CD4-positive, alpha-beta T cell (primary cell): Measurements from ENCODE around the gene AKAP12. TPM values are rescaled to one million over a fixed set of nuclear protein-coding genes. Genes with fewer than 3 reads are reported as not detected.
A peak's percentile ranks its signal among the peaks of the same experiment; 100 is the strongest.
"Not testable (repeated sequence)": the region's sequence is repeated elsewhere in the genome, so short reads cannot be mapped to it uniquely, and the experiment has no call there.

Source experiments
- ATAC-seq: fragments of 200-7000 bp; cut with Tn5 transposase; one replicate; pipeline ENCODE4 v1.10.0; 2022; ENCODE audit warnings: mild to moderate bottlenecking; ENCODE audit not compliant: poor library complexity
- CTCF ChIA-PET: fragments of 350-600 bp; sonication (Branson Sonifier 250); formaldehyde crosslinking; loops from one replicate; lab custom pipeline; 2021; ENCODE audit warnings: antibody characterized with exemption, inconsistent platforms; lab: Charles Lee
- POLR2A ChIA-PET: fragments of 350-600 bp; sonication (Branson Sonifier 250); formaldehyde crosslinking; loops from one replicate; lab custom pipeline; 2021; ENCODE audit warnings: antibody characterized with exemption, inconsistent platforms; lab: Charles Lee
- DNase-seq, 14 experiments: peaks; one replicate each; pipeline ENCODE4 v3.0.0-alpha.2; 2013 to 2020; ENCODE audit warnings: mixed read lengths in 2 of 14
- H3K27ac ChIP-seq, 2 donors: one replicate each; pipeline versions ENCODE4 v1.5.1 to v1.7.0; 2013; ENCODE audit warnings: low read length in 2 of 2, low read depth in 1 of 2, mild to moderate bottlenecking in 1 of 2
- H3K27me3 ChIP-seq, 2 experiments: 1 replicate in 1 of 2; 2 replicates in 1 of 2; pipeline versions ENCODE4 v1.6.1 to v1.7.0; 2013; ENCODE audit warnings: low read length in 2 of 2, control low read depth in 1 of 2, mild to moderate bottlenecking in 1 of 2, moderate library complexity in 1 of 2; ENCODE audit not compliant: insufficient read depth in 2 of 2, control insufficient read depth in 1 of 2
- H3K36me3 ChIP-seq: one replicate; pipeline ENCODE4 v1.6.1; 2013; ENCODE audit warnings: low read length, control low read depth; ENCODE audit not compliant: insufficient read depth
- H3K4me1 ChIP-seq: one replicate; pipeline ENCODE4 v1.6.1; 2013; ENCODE audit warnings: low read length, control low read depth; ENCODE audit not compliant: insufficient read depth
- H3K4me3 ChIP-seq: one replicate; pipeline ENCODE4 v1.5.1; 2013; ENCODE audit warnings: mild to moderate bottlenecking, low read length, moderate library complexity
- H3K9me3 ChIP-seq, 2 experiments: 1 replicate in 1 of 2; 2 replicates in 1 of 2; pipeline versions ENCODE4 v1.6.1 to v1.7.0; 2013; ENCODE audit warnings: low read length in 2 of 2, mild to moderate bottlenecking in 2 of 2, control low read depth in 1 of 2, moderate library complexity in 1 of 2; ENCODE audit not compliant: control insufficient read depth in 1 of 2, insufficient read depth in 1 of 2
- H3K27ac Mint-ChIP-seq: one replicate; pipeline ENCODE4 v1.8.0; 2020; ENCODE audit warnings: mixed read lengths
- H3K27me3 Mint-ChIP-seq: one replicate; pipeline ENCODE4 v1.8.0; 2021; ENCODE audit warnings: mixed read lengths
- H3K36me3 Mint-ChIP-seq: one replicate; pipeline ENCODE4 v1.8.0; 2021; ENCODE audit warnings: low read depth, mixed read lengths
- H3K4me1 Mint-ChIP-seq: one replicate; pipeline ENCODE4 v1.8.0; 2021; ENCODE audit warnings: low read depth, mixed read lengths
- H3K4me3 Mint-ChIP-seq: one replicate; pipeline ENCODE4 v1.8.0; 2020; ENCODE audit warnings: mild to moderate bottlenecking, mixed read lengths
- H3K9me3 Mint-ChIP-seq: one replicate; pipeline ENCODE4 v1.8.0; 2020; ENCODE audit warnings: mixed read lengths
- intact Hi-C, 2 experiments: fragments of 100-400 bp; cut with DNase I in 1 of 2; cut with micrococcal nuclease in 1 of 2; formaldehyde crosslinking; loops; one replicate each; pipeline versions ENCODE4 v1.15.1 to v1.9.0; 2023 to 2025; cut with DNase I, micrococcal nuclease
- total RNA-seq, 174 experiments: library from RNA in 2 of 174; stranded (reverse) in 2 of 174; gene quantifications; one replicate each; pipeline ENCODE4 v1.2.3 and lab custom pipeline; 2021 to 2026
- TF ChIP-seq, protein P1 (sequence below): fragments of 200-600 bp; IDR thresholded peaks from one replicate; pipeline ENCODE4 v1.8.0; 2022; ENCODE audit warnings: antibody characterized with exemption, mild to moderate bottlenecking

Gene AKAP12
- total RNA-seq, 2 experiments from 2014 or later, result 0.03 to 0.05 TPM

DNA sequence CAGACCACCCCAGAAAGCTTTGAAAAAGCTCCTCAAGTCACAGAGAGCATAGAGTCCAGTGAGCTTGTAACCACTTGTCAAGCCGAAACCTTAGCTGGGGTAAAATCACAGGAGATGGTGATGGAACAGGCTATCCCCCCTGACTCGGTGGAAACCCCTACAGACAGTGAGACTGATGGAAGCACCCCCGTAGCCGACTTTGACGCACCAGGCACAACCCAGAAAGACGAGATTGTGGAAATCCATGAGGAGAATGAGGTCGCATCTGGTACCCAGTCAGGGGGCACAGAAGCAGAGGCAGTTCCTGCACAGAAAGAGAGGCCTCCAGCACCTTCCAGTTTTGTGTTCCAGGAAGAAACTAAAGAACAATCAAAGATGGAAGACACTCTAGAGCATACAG lies 112.0 kb downstream of the AKAP12 start:
- H3K27me3 Mint-ChIP-seq, result no peaks in the 10 kb centered on the region
- no peak overlapping the region for H3K4me3 ChIP-seq
- H3K36me3 Mint-ChIP-seq, result no peaks in the 10 kb centered on the region
- H3K27me3 ChIP-seq, result no peaks in the 10 kb centered on the region
- no peak overlapping the region for H3K27ac Mint-ChIP-seq
- no peak overlapping the region for H3K27ac ChIP-seq
- intact Hi-C loops, result loop anchor here in 1 of 2 experiments (2.0 to 5.0 kb wide), 2 partner anchors 51 to 125 kb away; no protein-coding TSS in a partner anchor
- ChIA-PET POLR2A (no interaction called here), CTCF (interaction anchor here (0.6 kb wide), 1 partner anchor 95 kb away, joined by 3 read pairs; no protein-coding TSS in a partner anchor)
- TF ChIP-seq, protein P1, sequence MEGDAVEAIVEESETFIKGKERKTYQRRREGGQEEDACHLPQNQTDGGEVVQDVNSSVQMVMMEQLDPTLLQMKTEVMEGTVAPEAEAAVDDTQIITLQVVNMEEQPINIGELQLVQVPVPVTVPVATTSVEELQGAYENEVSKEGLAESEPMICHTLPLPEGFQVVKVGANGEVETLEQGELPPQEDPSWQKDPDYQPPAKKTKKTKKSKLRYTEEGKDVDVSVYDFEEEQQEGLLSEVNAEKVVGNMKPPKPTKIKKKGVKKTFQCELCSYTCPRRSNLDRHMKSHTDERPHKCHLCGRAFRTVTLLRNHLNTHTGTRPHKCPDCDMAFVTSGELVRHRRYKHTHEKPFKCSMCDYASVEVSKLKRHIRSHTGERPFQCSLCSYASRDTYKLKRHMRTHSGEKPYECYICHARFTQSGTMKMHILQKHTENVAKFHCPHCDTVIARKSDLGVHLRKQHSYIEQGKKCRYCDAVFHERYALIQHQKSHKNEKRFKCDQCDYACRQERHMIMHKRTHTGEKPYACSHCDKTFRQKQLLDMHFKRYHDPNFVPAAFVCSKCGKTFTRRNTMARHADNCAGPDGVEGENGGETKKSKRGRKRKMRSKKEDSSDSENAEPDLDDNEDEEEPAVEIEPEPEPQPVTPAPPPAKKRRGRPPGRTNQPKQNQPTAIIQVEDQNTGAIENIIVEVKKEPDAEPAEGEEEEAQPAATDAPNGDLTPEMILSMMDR, result no peak
- no peaks in the 10 kb centered on the region for H3K9me3 ChIP-seq
- ATAC-seq (no peak), DNase-seq (no peak)
- H3K4me3 Mint-ChIP-seq, result no peak overlapping the region
- no peaks in the 10 kb centered on the region for H3K4me1 Mint-ChIP-seq
- H3K36me3 ChIP-seq, result no peaks in the 10 kb centered on the region
- peaks cover 11% of the 10 kb centered on the region for H3K4me1 ChIP-seq
- H3K9me3 Mint-ChIP-seq, result no peaks in the 10 kb centered on the region

DNA sequence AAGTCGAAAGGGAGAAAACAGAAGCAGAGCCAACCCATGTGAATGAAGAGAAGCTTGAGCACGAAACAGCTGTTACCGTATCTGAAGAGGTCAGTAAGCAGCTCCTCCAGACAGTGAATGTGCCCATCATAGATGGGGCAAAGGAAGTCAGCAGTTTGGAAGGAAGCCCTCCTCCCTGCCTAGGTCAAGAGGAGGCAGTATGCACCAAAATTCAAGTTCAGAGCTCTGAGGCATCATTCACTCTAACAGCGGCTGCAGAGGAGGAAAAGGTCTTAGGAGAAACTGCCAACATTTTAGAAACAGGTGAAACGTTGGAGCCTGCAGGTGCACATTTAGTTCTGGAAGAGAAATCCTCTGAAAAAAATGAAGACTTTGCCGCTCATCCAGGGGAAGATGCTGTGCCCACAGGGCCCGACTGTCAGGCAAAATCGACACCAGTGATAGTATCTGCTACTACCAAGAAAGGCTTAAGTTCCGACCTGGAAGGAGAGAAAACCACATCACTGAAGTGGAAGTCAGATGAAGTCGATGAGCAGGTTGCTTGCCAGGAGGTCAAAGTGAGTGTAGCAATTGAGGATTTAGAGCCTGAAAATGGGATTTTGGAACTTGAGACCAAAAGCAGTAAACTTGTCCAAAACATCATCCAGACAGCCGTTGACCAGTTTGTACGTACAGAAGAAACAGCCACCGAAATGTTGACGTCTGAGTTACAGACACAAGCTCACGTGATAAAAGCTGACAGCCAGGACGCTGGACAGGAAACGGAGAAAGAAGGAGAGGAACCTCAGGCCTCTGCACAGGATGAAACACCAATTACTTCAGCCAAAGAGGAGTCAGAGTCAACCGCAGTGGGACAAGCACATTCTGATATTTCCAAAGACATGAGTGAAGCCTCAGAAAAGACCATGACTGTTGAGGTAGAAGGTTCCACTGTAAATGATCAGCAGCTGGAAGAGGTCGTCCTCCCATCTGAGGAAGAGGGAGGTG lies 112.9 kb downstream of the AKAP12 start:
- no peak overlapping the region for H3K27ac ChIP-seq
- Mint-ChIP-seq H3K36me3 (no peaks in the 10 kb centered on the region), H3K9me3 (no peaks in the 10 kb centered on the region), H3K27me3 (no peaks in the 10 kb centered on the region), H3K4me1 (peaks cover 4% of the 10 kb centered on the region), H3K27ac (no peak overlapping the region), H3K4me3 (no peak overlapping the region)
- H3K27me3 ChIP-seq, result no peaks in the 10 kb centered on the region
- no peak overlapping the region for H3K4me3 ChIP-seq
- no peaks in the 10 kb centered on the region for H3K36me3 ChIP-seq
- ATAC-seq (no peak), DNase-seq (peak in 3 of 14 experiments; percentile 6 to 39 (median 24))
- H3K4me1 ChIP-seq, result peaks cover 11% of the 10 kb centered on the region
- TF ChIP-seq, protein P1, result no peak
- H3K9me3 ChIP-seq, result no peaks in the 10 kb centered on the region
- intact Hi-C loops, result loop anchor here in 1 of 2 experiments (2.0 to 5.0 kb wide), 2 partner anchors 50 to 124 kb away; no protein-coding TSS in a partner anchor
- ChIA-PET CTCF (interaction anchor here (0.6 to 1.1 kb wide), 3 partner anchors 37 to 94 kb away, joined by 3 read pairs; no protein-coding TSS in a partner anchor), POLR2A (interaction anchor here (2.2 kb wide), 1 partner anchor 37 kb away, joined by 10 read pairs; no protein-coding TSS in a partner anchor)

DNA sequence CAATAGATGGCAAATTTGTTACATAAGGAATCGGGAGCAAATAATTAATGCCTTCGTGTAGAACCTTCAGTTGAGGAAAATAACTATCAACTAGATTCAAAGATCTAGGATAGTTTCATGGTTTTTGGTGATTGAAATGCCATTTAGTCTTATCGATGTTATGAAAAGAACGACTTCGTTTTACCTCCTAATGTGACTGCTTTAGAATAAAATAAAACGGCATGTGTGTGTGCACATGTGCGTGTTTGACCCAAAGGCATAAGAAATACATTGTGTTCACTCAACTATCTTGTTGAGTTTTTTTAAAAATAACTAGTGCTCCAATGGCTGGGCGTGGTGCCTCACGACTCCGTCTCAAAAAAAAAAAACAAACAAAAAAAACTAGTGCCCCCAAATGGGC lies 114.0 kb downstream of the AKAP12 start:
- intact Hi-C loops, result loop anchor here in 1 of 2 experiments (2.0 to 5.0 kb wide), 2 partner anchors 49 to 123 kb away; no protein-coding TSS in a partner anchor
- POLR2A ChIA-PET, result interaction anchor here (2.2 kb wide), 1 partner anchor 36 kb away, joined by 10 read pairs; no protein-coding TSS in a partner anchor
- H3K27ac Mint-ChIP-seq, result no peak overlapping the region

DNA sequence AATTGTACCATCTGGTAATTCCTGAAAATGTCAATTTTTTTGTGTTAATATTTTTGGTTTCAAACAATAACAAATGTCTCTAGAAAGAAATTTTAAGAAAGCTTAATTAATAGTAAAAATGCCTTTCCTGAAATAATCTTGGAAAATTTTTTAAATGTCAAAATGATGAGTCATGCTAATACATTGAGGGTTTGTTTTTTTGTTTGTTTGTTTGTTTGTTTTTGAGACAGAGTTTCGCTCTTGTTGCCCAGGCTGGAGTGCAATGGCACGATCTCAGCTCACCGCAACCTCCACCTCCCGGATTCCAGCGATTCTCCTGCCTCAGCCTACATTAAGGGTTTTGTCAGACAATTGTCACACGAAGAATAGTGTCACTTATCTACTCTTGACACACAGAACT lies 117.2 kb downstream of the AKAP12 start:
- intact Hi-C loops, DNase-seq, H3K9me3 ChIP-seq, H3K4me3 ChIP-seq, H3K4me3 Mint-ChIP-seq, H3K9me3 Mint-ChIP-seq, H3K27me3 Mint-ChIP-seq, H3K27ac Mint-ChIP-seq, ATAC-seq, H3K27me3 ChIP-seq, H3K27ac ChIP-seq: not testable (repeated sequence)
- peaks cover 12% of the 10 kb centered on the region for H3K36me3 ChIP-seq
- Mint-ChIP-seq H3K4me1 (peaks cover 14% of the 10 kb centered on the region), H3K36me3 (peaks cover 16% of the 10 kb centered on the region)
- H3K4me1 ChIP-seq, result peaks cover 11% of the 10 kb centered on the region
- CTCF ChIA-PET, result interaction anchor here (1.2 to 2.3 kb wide), 2 partner anchors 13 to 33 kb away, joined by 4 to 8 read pairs; no protein-coding TSS in a partner anchor
- POLR2A ChIA-PET, result interaction anchor here (2.8 kb wide), 1 partner anchor 33 kb away, joined by 15 read pairs; no protein-coding TSS in a partner anchor

More for the DNA sequence above, 114.0 kb downstream of the AKAP12 start:
- Mint-ChIP-seq H3K27me3 (no peaks in the 10 kb centered on the region), H3K4me1 (peaks cover 14% of the 10 kb centered on the region), H3K4me3 (no peak overlapping the region), H3K36me3 (no peaks in the 10 kb centered on the region), H3K9me3 (no peaks in the 10 kb centered on the region)
- Histone ChIP-seq H3K9me3 (no peaks in the 10 kb centered on the region), H3K4me1 (peaks cover 11% of the 10 kb centered on the region), H3K27ac (no peak overlapping the region), H3K36me3 (no peaks in the 10 kb centered on the region), H3K4me3 (no peak overlapping the region), H3K27me3 (no peaks in the 10 kb centered on the region)
- TF ChIP-seq, protein P1, result no peak
- CTCF ChIA-PET, result interaction anchor here (0.9 to 1.1 kb wide), 2 partner anchors 36 to 52 kb away, joined by 3 read pairs; no protein-coding TSS in a partner anchor
- ATAC-seq, result no peak
- DNase-seq, result no peak
